GM21786 (cell line): ENCODE measurements around the gene CTNNBIP1.

Experiments
- ATAC-seq: cut with Tn5 transposase; IDR thresholded peaks from one replicate; pipeline ENCODE4 v1.9.1; 2021; ENCODE audit not compliant: unreplicated experiment

CTNNBIP1 gene

GRCh38 chr1:9905010-9905409 lies 5.1 kb downstream of the CTNNBIP1 start:
- ATAC-seq = no peak

GRCh38 chr1:9904596-9904995 lies 5.5 kb downstream of the CTNNBIP1 start:
- ATAC-seq = no peak

- no peak for ATAC-seq
These were observed 6.1 kb downstream of the CTNNBIP1 start for GRCh38 chr1:9903801-9904527.

- ATAC-seq = no peak
These were observed 8.0 kb downstream of the CTNNBIP1 start for GRCh38 chr1:9902060-9902452.

- ATAC-seq = no peak
These were observed 8.7 kb downstream of the CTNNBIP1 start for GRCh38 chr1:9901148-9902059.

- ATAC-seq = peak; percentile 72
These were observed 9.7 kb downstream of the CTNNBIP1 start for GRCh38 chr1:9900142-9901043.

- no peak for ATAC-seq
These were observed 16.0 kb downstream of the CTNNBIP1 start for GRCh38 chr1:9894115-9894514.

- ATAC-seq = no peak
These were observed 17.2 kb downstream of the CTNNBIP1 start for GRCh38 chr1:9892563-9893528.

- ATAC-seq = no peak
These were observed 18.9 kb downstream of the CTNNBIP1 start for GRCh38 chr1:9891207-9891606.

GRCh38 chr1:9890224-9890731 lies 19.8 kb downstream of the CTNNBIP1 start:
- no peak for ATAC-seq

- ATAC-seq = no peak
These were observed 20.7 kb downstream of the CTNNBIP1 start for GRCh38 chr1:9889411-9889810.

- ATAC-seq = no peak
These were observed 21.2 kb downstream of the CTNNBIP1 start for GRCh38 chr1:9888886-9889285.

- ATAC-seq = no peak
These were observed 23.0 kb downstream of the CTNNBIP1 start for GRCh38 chr1:9887070-9887469.

- ATAC-seq = no peak
These were observed 23.9 kb downstream of the CTNNBIP1 start for GRCh38 chr1:9886092-9886742.

- no peak for ATAC-seq
These were observed 25.3 kb downstream of the CTNNBIP1 start for GRCh38 chr1:9884805-9885204.

GRCh38 chr1:9883585-9884449 lies 26.3 kb downstream of the CTNNBIP1 start:
- no peak for ATAC-seq

GRCh38 chr1:9882945-9883303 lies 27.1 kb downstream of the CTNNBIP1 start:
- no peak for ATAC-seq

- no peak for ATAC-seq
These were observed 27.6 kb downstream of the CTNNBIP1 start for GRCh38 chr1:9882296-9882944.
